Activated CD8-positive, alpha-beta T cell treated with anti-CD3 and anti-CD28 coated beads for 36 hours (primary cell): ENCODE results near the gene CCT2. TPM values are rescaled to one million over a fixed set of nuclear protein-coding genes. Genes with fewer than 3 reads are reported as not detected.

Source experiments
- ATAC-seq: fragments of 200-7000 bp; cut with Tn5 transposase; one replicate; pipeline ENCODE4 v1.10.0; 2021; ENCODE audit warnings: mild to moderate bottlenecking, moderate library complexity
- CTCF ChIA-PET: fragments of 350-600 bp; sonication (Branson Sonifier 250); formaldehyde crosslinking; loops from one replicate; lab custom pipeline; 2021; ENCODE audit warnings: antibody characterized with exemption; lab: Charles Lee
- POLR2A ChIA-PET: fragments of 350-600 bp; sonication (Branson Sonifier 250); formaldehyde crosslinking; loops from one replicate; lab custom pipeline; 2021; ENCODE audit warnings: antibody characterized with exemption; lab: Charles Lee
- DNase-seq: peaks from one replicate; pipeline ENCODE4 v3.0.0-alpha.2; 2020
- H3K27ac Mint-ChIP-seq: one replicate; pipeline ENCODE4 v1.8.0; 2021; ENCODE audit warnings: mild to moderate bottlenecking, mixed read lengths
- H3K27me3 Mint-ChIP-seq: one replicate; pipeline ENCODE4 v1.8.0; 2021; ENCODE audit warnings: mixed read lengths
- H3K36me3 Mint-ChIP-seq: one replicate; pipeline ENCODE4 v1.8.0; 2021; ENCODE audit warnings: low read depth, mixed read lengths
- H3K4me1 Mint-ChIP-seq: one replicate; pipeline ENCODE4 v1.8.0; 2021; ENCODE audit warnings: low read depth, mixed read lengths
- H3K4me3 Mint-ChIP-seq: one replicate; pipeline ENCODE4 v1.8.0; 2021; ENCODE audit warnings: mild to moderate bottlenecking, moderate library complexity, mixed read lengths
- H3K9me3 Mint-ChIP-seq: one replicate; pipeline ENCODE4 v1.8.0; 2021; ENCODE audit warnings: mixed read lengths
- intact Hi-C: fragments of 100-400 bp; cut with micrococcal nuclease; formaldehyde crosslinking; loops from one replicate; pipeline ENCODE4 v1.10.0; 2022
- total RNA-seq, 2 experiments: library from RNA; stranded (reverse); gene quantifications; one replicate each; pipeline ENCODE4 v1.2.3, GENCODE V29; 2021
- TF ChIP-seq, protein P1 (sequence below): fragments of 200-600 bp; IDR thresholded peaks from one replicate; pipeline ENCODE4 v1.8.0; 2022; ENCODE audit warnings: antibody characterized with exemption, mild to moderate bottlenecking

The CCT2 gene
- total RNA-seq, 2 experiments from 2014 or later, result 389 to 403 TPM

DNA sequence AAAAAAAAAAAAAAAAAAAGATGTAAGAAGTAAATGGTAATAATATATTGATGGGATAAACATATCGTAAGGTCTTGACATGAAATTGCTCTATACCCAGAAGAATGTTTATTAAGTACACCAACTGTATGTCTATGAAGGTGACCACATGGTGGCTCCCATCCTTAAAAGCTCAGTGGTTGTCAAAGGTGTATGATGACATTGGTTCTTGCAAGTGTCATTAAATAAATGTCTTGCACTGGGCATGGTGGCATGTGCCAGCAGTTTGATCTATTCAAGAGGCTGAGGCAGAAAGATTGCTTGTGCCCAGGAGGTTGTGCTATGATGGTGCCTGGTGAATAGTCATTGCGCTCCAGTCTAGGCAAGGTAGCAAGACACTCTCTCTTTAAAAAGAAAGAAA lies 10.4 kb downstream of the CCT2 start:
- no peaks in the 10 kb centered on the region for H3K9me3 Mint-ChIP-seq
- peaks cover 22% of the 10 kb centered on the region for H3K4me1 Mint-ChIP-seq
- CTCF ChIA-PET, result no interaction called here
- no peak for ATAC-seq
- intact Hi-C loops, result no loop called here
- H3K27me3 Mint-ChIP-seq, result no peaks in the 10 kb centered on the region
- POLR2A ChIA-PET, result interaction anchor here (2.7 kb wide), 1 partner anchor 10 kb away, joined by 8 read pairs; the partner anchor contains the start of gene CCT2
- DNase-seq, result no peak
- TF ChIP-seq, protein P1, sequence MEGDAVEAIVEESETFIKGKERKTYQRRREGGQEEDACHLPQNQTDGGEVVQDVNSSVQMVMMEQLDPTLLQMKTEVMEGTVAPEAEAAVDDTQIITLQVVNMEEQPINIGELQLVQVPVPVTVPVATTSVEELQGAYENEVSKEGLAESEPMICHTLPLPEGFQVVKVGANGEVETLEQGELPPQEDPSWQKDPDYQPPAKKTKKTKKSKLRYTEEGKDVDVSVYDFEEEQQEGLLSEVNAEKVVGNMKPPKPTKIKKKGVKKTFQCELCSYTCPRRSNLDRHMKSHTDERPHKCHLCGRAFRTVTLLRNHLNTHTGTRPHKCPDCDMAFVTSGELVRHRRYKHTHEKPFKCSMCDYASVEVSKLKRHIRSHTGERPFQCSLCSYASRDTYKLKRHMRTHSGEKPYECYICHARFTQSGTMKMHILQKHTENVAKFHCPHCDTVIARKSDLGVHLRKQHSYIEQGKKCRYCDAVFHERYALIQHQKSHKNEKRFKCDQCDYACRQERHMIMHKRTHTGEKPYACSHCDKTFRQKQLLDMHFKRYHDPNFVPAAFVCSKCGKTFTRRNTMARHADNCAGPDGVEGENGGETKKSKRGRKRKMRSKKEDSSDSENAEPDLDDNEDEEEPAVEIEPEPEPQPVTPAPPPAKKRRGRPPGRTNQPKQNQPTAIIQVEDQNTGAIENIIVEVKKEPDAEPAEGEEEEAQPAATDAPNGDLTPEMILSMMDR, result no peak
- no peak overlapping the region for H3K27ac Mint-ChIP-seq
- H3K4me3 Mint-ChIP-seq, result no peak overlapping the region
- H3K36me3 Mint-ChIP-seq, result peaks cover 67% of the 10 kb centered on the region

DNA sequence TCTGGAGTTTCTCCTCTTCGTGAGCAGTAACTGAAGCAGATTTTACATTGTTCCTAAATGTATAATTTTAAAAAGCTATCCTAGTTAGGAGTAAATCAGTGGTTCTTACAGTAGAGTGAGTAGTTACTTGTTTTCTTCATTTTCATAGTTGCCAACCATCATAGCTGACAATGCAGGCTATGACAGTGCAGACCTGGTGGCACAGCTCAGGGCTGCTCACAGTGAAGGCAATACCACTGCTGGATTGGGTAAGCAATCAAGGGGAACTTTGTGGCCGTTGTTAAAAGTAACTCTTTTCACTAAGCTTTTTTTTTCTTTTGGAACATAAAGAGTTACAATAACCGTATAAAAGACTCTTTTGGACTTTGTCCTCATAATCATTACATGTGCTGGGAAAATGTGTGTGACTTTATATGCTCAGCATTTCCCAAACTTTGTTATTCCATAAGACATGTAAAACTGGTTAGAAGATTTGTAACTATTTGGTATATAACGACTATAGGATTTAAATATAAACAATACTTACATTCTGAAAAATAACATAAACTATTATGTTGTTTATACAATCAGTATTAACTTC lies 13.0 kb downstream of the CCT2 start:
- intact Hi-C loops, result no loop called here
- no peak for ATAC-seq
- Mint-ChIP-seq H3K27me3 (no peaks in the 10 kb centered on the region), H3K4me3 (no peak overlapping the region), H3K4me1 (peaks cover 12% of the 10 kb centered on the region), H3K9me3 (no peaks in the 10 kb centered on the region), H3K36me3 (peaks cover 72% of the 10 kb centered on the region), H3K27ac (peak overlapping the region; percentile 42)
- ChIA-PET CTCF (interaction anchor here (0.6 to 1.2 kb wide), 2 partner anchors 42 to 209 kb away, joined by 3 read pairs; no protein-coding TSS in a partner anchor), POLR2A (interaction anchor here (0.6 to 2.7 kb wide), 2 partner anchors 12 to 34 kb away, joined by 3 to 12 read pairs; partner anchors contain the start of gene CCT2)
- DNase-seq, result no peak
- TF ChIP-seq, protein P1, result no peak

- Mint-ChIP-seq H3K36me3 (peaks cover 60% of the 10 kb centered on the region), H3K4me1 (peaks cover 4% of the 10 kb centered on the region), H3K9me3 (no peaks in the 10 kb centered on the region), H3K4me3 (no peak overlapping the region), H3K27ac (no peak overlapping the region), H3K27me3 (no peaks in the 10 kb centered on the region)
- intact Hi-C loops, result no loop called here
- DNase-seq (no peak), ATAC-seq (no peak)
- TF ChIP-seq, protein P1, result no peak
- CTCF ChIA-PET, result no interaction called here
- POLR2A ChIA-PET, result interaction anchor here (0.6 to 2.7 kb wide), 4 partner anchors 8 to 15 kb away, joined by 3 to 12 read pairs (median 6); partner anchors contain the start of genes CCT2 and LRRC10
These were observed 15.5 kb downstream of the CCT2 start for GRCh38 chr12:69600804-69601203.

- intact Hi-C loops, result no loop called here
- no peak for DNase-seq
- POLR2A ChIA-PET, result interaction anchor here (1.3 kb wide), 1 partner anchor 17 kb away, joined by 7 read pairs; the partner anchor contains the start of gene CCT2
- no peak overlapping the region for H3K4me3 Mint-ChIP-seq
- peaks cover 2% of the 10 kb centered on the region for H3K4me1 Mint-ChIP-seq
- no peak overlapping the region for H3K27ac Mint-ChIP-seq
- no peaks in the 10 kb centered on the region for H3K27me3 Mint-ChIP-seq
- CTCF ChIA-PET, result interaction anchor here (0.5 kb wide), 1 partner anchor 80 kb away, joined by 3 read pairs; no protein-coding TSS in a partner anchor
- H3K9me3 Mint-ChIP-seq, result no peaks in the 10 kb centered on the region
- H3K36me3 Mint-ChIP-seq, result peaks cover 51% of the 10 kb centered on the region
- no peak for ATAC-seq
- TF ChIP-seq, protein P1, result no peak
These were observed 16.9 kb downstream of the CCT2 start for GRCh38 chr12:69601962-69602685.
